ENCODE measurements around the gene FABP3. TPM values are rescaled to one million over a fixed set of nuclear protein-coding genes. Genes with fewer than 3 reads are reported as not detected.

Gene FABP3
- total RNA-seq (2014; rRNA removed; shearing (Covaris generic)) = 6.6 and 11.8 TPM in 2 replicates

- peak; percentile 73 for DNase-seq (ENCODE audit: low read depth)
Measured at GRCh38 chr1:31373056-31373896, at the start of gene FABP3. Gene FABP3, minus strand, starts transcription at chr1:31373076. Its CDS starts 62 bp downstream, at chr1:31373014.

GRCh38 chr1:31421371-31422040 lies 48.6 kb upstream of the FABP3 start:
- peak; percentile 49 for DNase-seq (ENCODE audit: low read depth)

- DNase-seq (ENCODE audit: low read depth) = no peak
Measured at GRCh38 chr1:31420716-31421115, 47.8 kb upstream of the FABP3 start.

- peak; percentile 42 for DNase-seq (ENCODE audit: low read depth)
Measured at GRCh38 chr1:31418626-31419323, 45.9 kb upstream of the FABP3 start.

- peak; percentile 73 for DNase-seq (ENCODE audit: low read depth)
Measured at GRCh38 chr1:31417148-31417547, 44.3 kb upstream of the FABP3 start.

- peak; percentile 53 for DNase-seq (ENCODE audit: low read depth)
Measured at GRCh38 chr1:31416101-31416736, 43.3 kb upstream of the FABP3 start.

- no peak for DNase-seq (ENCODE audit: low read depth)
Measured at GRCh38 chr1:31415658-31416057, 42.8 kb upstream of the FABP3 start.

GRCh38 chr1:31414980-31415370 lies 42.1 kb upstream of the FABP3 start:
- DNase-seq (ENCODE audit: low read depth) = peak; percentile 76

- peak; percentile 79 for DNase-seq (ENCODE audit: low read depth)
Measured at GRCh38 chr1:31413405-31414001, 40.6 kb upstream of the FABP3 start.

GRCh38 chr1:31412732-31413404 lies 40.0 kb upstream of the FABP3 start, which contains the start of gene SERINC2:
Gene SERINC2, plus strand, starts transcription at chr1:31413213. Its CDS starts 53 bp downstream, at chr1:31413266.
- no peak for DNase-seq (ENCODE audit: low read depth)

- no peak for DNase-seq (ENCODE audit: low read depth)
Measured at GRCh38 chr1:31412205-31412604, 39.3 kb upstream of the FABP3 start.

GRCh38 chr1:31410871-31411270 lies 38.0 kb upstream of the FABP3 start:
- peak; percentile 53 for DNase-seq (ENCODE audit: low read depth)

GRCh38 chr1:31409946-31410858 lies 37.3 kb upstream of the FABP3 start:
- DNase-seq (ENCODE audit: low read depth) = peak; percentile 57

GRCh38 chr1:31408788-31409318 lies 36.0 kb upstream of the FABP3 start:
- DNase-seq (ENCODE audit: low read depth) = no peak

GRCh38 chr1:31407029-31407626 lies 34.3 kb upstream of the FABP3 start:
- peak; percentile 81 for DNase-seq (ENCODE audit: low read depth)

- DNase-seq (ENCODE audit: low read depth) = no peak
Measured at GRCh38 chr1:31405578-31406245, 32.8 kb upstream of the FABP3 start.

GRCh38 chr1:31401241-31401640 lies 28.4 kb upstream of the FABP3 start:
- no peak for DNase-seq (ENCODE audit: low read depth)

- DNase-seq (ENCODE audit: low read depth) = no peak
Measured at GRCh38 chr1:31400393-31400792, 27.5 kb upstream of the FABP3 start.
